HFF-Myc (cell line): ENCODE results near the gene CAPN10.

Experiments
- DNase-seq: peaks from one replicate; pipeline ENCODE4 v3.0.0-alpha.2; 2011; ENCODE audit warnings: low read depth; ENCODE audit errors: extremely low read depth
- H3K4me3 ChIP-seq: replicated peaks from 2 replicates; pipeline ENCODE4 v1.5.1; 2011; ENCODE audit warnings: low read depth, mild to moderate bottlenecking, control low read depth, low read length
- CTCF ChIP-seq: IDR thresholded peaks from 2 replicates; pipeline ENCODE4 v1.5.1; 2012; ENCODE audit warnings: mild to moderate bottlenecking, low read depth, low read length, control low read depth; ENCODE audit errors: missing control alignments

CAPN10 gene

GRCh38 chr2:240591226-240591625 is 4.7 kb downstream of the CAPN10 start:
- no peak for TF ChIP-seq CTCF
- no peak for DNase-seq

GRCh38 chr2:240591784-240592183 is 5.2 kb downstream of the CAPN10 start:
- H3K4me3 ChIP-seq, result no peak overlapping the region
- TF ChIP-seq CTCF, result no peak
- no peak for DNase-seq

More at GRCh38 chr2:240591226-240591625, 4.7 kb downstream of the CAPN10 start:
- no peak overlapping the region for H3K4me3 ChIP-seq

GRCh38 chr2:240593026-240593702 is 6.6 kb downstream of the CAPN10 start:
- DNase-seq, result no peak
- H3K4me3 ChIP-seq, result no peak overlapping the region
- TF ChIP-seq CTCF, result no peak

GRCh38 chr2:240593703-240594451 is 7.3 kb downstream of the CAPN10 start:
- no peak for TF ChIP-seq CTCF

GRCh38 chr2:240594511-240595380 is 8.2 kb downstream of the CAPN10 start:
- no peak overlapping the region for H3K4me3 ChIP-seq
- TF ChIP-seq CTCF, result no peak
- DNase-seq, result no peak

More at GRCh38 chr2:240593703-240594451, 7.3 kb downstream of the CAPN10 start:
- no peak overlapping the region for H3K4me3 ChIP-seq
- DNase-seq, result no peak

GRCh38 chr2:240595381-240596079 is 9.0 kb downstream of the CAPN10 start:
- DNase-seq, result no peak
- TF ChIP-seq CTCF, result peak; percentile 31
- H3K4me3 ChIP-seq, result no peak overlapping the region
